GM23338 (cell line): Measurements from ENCODE around the gene KIRREL3. TPM values are rescaled to one million over a fixed set of nuclear protein-coding genes. Genes with fewer than 3 reads are reported as not detected.

Source experiments
- ATAC-seq: fragments of 200-7000 bp; cut with Tn5 transposase; 3 replicates; pipeline ENCODE4 v1.9.1; 2020
- DNase-seq: peaks from one replicate; pipeline ENCODE4 v3.0.0-alpha.2; 2015; ENCODE audit warnings: low spot score
- H2AFZ ChIP-seq: fragments of 200-600 bp; sonication (generic); 2 replicates; pipeline ENCODE4 v1.8.0; 2016; ENCODE audit warnings: antibody characterized with exemption, mild to moderate bottlenecking, moderate library complexity
- H3F3A ChIP-seq: fragments of 200-600 bp; sonication (generic); replicated peaks from 2 replicates; pipeline ENCODE4 v1.8.0; 2017; ENCODE audit warnings: antibody characterized with exemption, mixed run types, low read depth
- H3K27ac ChIP-seq: fragments of 200-600 bp; sonication (generic); 2 replicates; pipeline ENCODE4 v1.6.1; 2016; ENCODE audit warnings: low read depth
- H3K27me3 ChIP-seq: fragments of 200-600 bp; sonication (generic); 2 replicates; pipeline ENCODE4 v1.8.0; 2016; ENCODE audit warnings: mild to moderate bottlenecking, mixed run types, moderate library complexity; ENCODE audit not compliant: insufficient read depth
- H3K36me3 ChIP-seq: fragments of 200-600 bp; sonication (generic); 2 replicates; pipeline ENCODE4 v1.8.0; 2016; ENCODE audit warnings: mild to moderate bottlenecking; ENCODE audit not compliant: insufficient read depth
- H3K4me1 ChIP-seq: fragments of 200-600 bp; sonication (generic); 2 replicates; pipeline ENCODE4 v1.8.0; 2016; ENCODE audit warnings: mild to moderate bottlenecking, moderate library complexity; ENCODE audit not compliant: insufficient read depth
- H3K4me2 ChIP-seq: fragments of 200-600 bp; sonication (generic); 2 replicates; pipeline ENCODE4 v1.7.1; 2017; ENCODE audit warnings: mixed run types
- H3K4me3 ChIP-seq: fragments of 200-600 bp; sonication (generic); 2 replicates; pipeline ENCODE4 v1.6.1; 2016; ENCODE audit warnings: mixed run types
- H3K79me2 ChIP-seq: fragments of 200-600 bp; sonication (generic); replicated peaks from 2 replicates; pipeline ENCODE4 v1.8.0; 2017; ENCODE audit warnings: mild to moderate bottlenecking; ENCODE audit not compliant: insufficient read depth
- H3K9me2 ChIP-seq: fragments of 200-600 bp; sonication (generic); 2 replicates; pipeline ENCODE4 v1.8.0; 2017; ENCODE audit not compliant: insufficient read depth
- H4K20me1 ChIP-seq: fragments of 200-600 bp; sonication (generic); replicated peaks from 2 replicates; pipeline ENCODE4 v1.8.0; 2017; ENCODE audit warnings: mild to moderate bottlenecking; ENCODE audit not compliant: insufficient read depth
- H3K27ac Mint-ChIP-seq: 2 replicates; pipeline ENCODE4 v1.8.0; 2020; ENCODE audit warnings: inconsistent platforms, mild to moderate bottlenecking, moderate library complexity, mixed read lengths
- H3K27me3 Mint-ChIP-seq: 3 replicates; pipeline ENCODE4 v1.8.0; 2022; ENCODE audit warnings: low read depth, mild to moderate bottlenecking, moderate library complexity, mixed read lengths, inconsistent platforms; ENCODE audit not compliant: insufficient read depth, poor library complexity
- H3K36me3 Mint-ChIP-seq: 3 replicates; pipeline ENCODE4 v1.8.0; 2021; ENCODE audit warnings: low read depth, mild to moderate bottlenecking, inconsistent platforms, moderate library complexity, mixed read lengths
- H3K4me1 Mint-ChIP-seq: 3 replicates; pipeline ENCODE4 v1.8.0; 2020; ENCODE audit warnings: mild to moderate bottlenecking, inconsistent platforms, mixed read lengths
- H3K4me3 Mint-ChIP-seq: 3 replicates; pipeline ENCODE4 v1.8.0; 2021; ENCODE audit warnings: moderate library complexity, mild to moderate bottlenecking, inconsistent platforms, mixed read lengths
- H3K9me3 Mint-ChIP-seq: 3 replicates; pipeline ENCODE4 v1.8.0; 2020; ENCODE audit warnings: moderate library complexity, mild to moderate bottlenecking, inconsistent platforms, mixed read lengths
- CREB1 ChIP-seq: fragments of 250-450 bp; sonication (Bioruptor Pico); IDR thresholded peaks from 2 replicates; pipeline ENCODE4 v1.5.0; 2020; ENCODE audit warnings: low read depth, mild to moderate bottlenecking, moderate library complexity
- CTCF ChIP-seq, 2 experiments: fragments of 200-600 bp in 1 of 2; sonication (generic) in 1 of 2; conservative IDR thresholded peaks; 2 replicates each; pipeline versions ENCODE4 v1.5.1 to v1.6.1; 2016 to 2017; ENCODE audit warnings: antibody characterized with exemption in 2 of 2, low read depth in 2 of 2, mild to moderate bottlenecking in 2 of 2, moderate library complexity in 1 of 2
- ETS1 ChIP-seq: IDR thresholded peaks from 2 replicates; pipeline ENCODE4 v1.6.1; 2016; ENCODE audit warnings: antibody characterized with exemption
- EZH2 ChIP-seq: fragments of 200-600 bp; sonication (generic); IDR thresholded peaks from one replicate; pipeline ENCODE4 v1.8.0; 2017; ENCODE audit warnings: antibody characterized with exemption, mild to moderate bottlenecking, low read depth; ENCODE audit not compliant: unreplicated experiment
- EZH2phosphoT487 ChIP-seq: fragments of 200-600 bp; sonication (generic); IDR thresholded peaks from one replicate; pipeline ENCODE4 v1.8.1; 2018; ENCODE audit warnings: antibody characterized with exemption; ENCODE audit not compliant: unreplicated experiment
- JUNB ChIP-seq: IDR thresholded peaks from one replicate; pipeline ENCODE4 v1.6.1; 2016; ENCODE audit warnings: antibody characterized with exemption; ENCODE audit not compliant: unreplicated experiment
- NANOG ChIP-seq: IDR thresholded peaks from 2 replicates; pipeline ENCODE4 v1.6.1; 2016; ENCODE audit warnings: antibody characterized with exemption, borderline replicate concordance
- POLR2AphosphoS5 ChIP-seq: IDR thresholded peaks from 2 replicates; pipeline ENCODE4 v1.6.1; 2016; ENCODE audit warnings: antibody characterized with exemption, low read depth
- REST ChIP-seq: IDR thresholded peaks from one replicate; pipeline ENCODE4 v1.6.1; 2018; ENCODE audit warnings: antibody characterized with exemption; ENCODE audit not compliant: unreplicated experiment
- STAT1 ChIP-seq: IDR thresholded peaks from one replicate; pipeline ENCODE4 v1.6.1; 2016; ENCODE audit warnings: antibody characterized with exemption; ENCODE audit not compliant: unreplicated experiment
- ZNF114 ChIP-seq: fragments of 250-450 bp; sonication (Bioruptor Pico); IDR thresholded peaks from 2 replicates; pipeline ENCODE4 v1.5.0; 2020; ENCODE audit warnings: mild to moderate bottlenecking, moderate library complexity
- ZNF331 ChIP-seq: fragments of 250-450 bp; sonication (Bioruptor Pico); IDR thresholded peaks from 2 replicates; pipeline ENCODE4 v1.5.0; 2020; ENCODE audit warnings: low read depth, mild to moderate bottlenecking, moderate library complexity
- polyA plus RNA-seq: library from polyadenylated mRNA; unstranded; fragments of >200 nt; fragmentation: Nextera tagmentation; extraction: Ambion mirVana; gene quantifications from 2 replicates; pipeline ENCODE4 v1.2.1, GENCODE V29; 2016
- total RNA-seq: library from RNA; depleted of rRNA; stranded (reverse); fragments of >200 nt; shearing (Covaris generic); gene quantifications from 2 replicates; pipeline ENCODE4 v1.2.3, GENCODE V29; 2014

KIRREL3 gene
- total and polyA plus RNA-seq, 2 experiments from 2014 or later = 0.13 to 1.5 TPM

GRCh38 chr11:126697936-126698335 is 302.6 kb downstream of the KIRREL3 start (continued):
- TF ChIP-seq ETS1 (no peak), STAT1 (no peak)

GRCh38 chr11:126696982-126697381 is 303.6 kb downstream of the KIRREL3 start:
- Histone ChIP-seq H3K4me1 (peaks cover 4% of the 10 kb centered on the region; the same call in 1 of the 2 replicates), H3K9me2 (no peaks in the 10 kb centered on the region), H3K27me3 (no peaks in the 10 kb centered on the region), H2AFZ (no peak overlapping the region), H3K4me3 (no peak overlapping the region), H3K36me3 (no peaks in the 10 kb centered on the region), H4K20me1 (no peaks in the 10 kb centered on the region), H3K27ac (no peak overlapping the region), H3F3A (no peaks in the 10 kb centered on the region), H3K79me2 (no peaks in the 10 kb centered on the region), H3K4me2 (no peak overlapping the region)
- ATAC-seq = no peak
- H3K27ac Mint-ChIP-seq = no peak overlapping the region
- no peak for TF ChIP-seq NANOG
- TF ChIP-seq EZH2phosphoT487 = no peak
- no peak for TF ChIP-seq CTCF (conservative IDR thresholded peaks at IDR 0.05; ENCODE audit: low read depth in 2 of 2)
- TF ChIP-seq ZNF114 (CRISPR knock-in tag) = no peak
- no peak for TF ChIP-seq STAT1
- no peak for TF ChIP-seq ZNF331 (CRISPR knock-in tag)
- no peak for TF ChIP-seq JUNB
- TF ChIP-seq EZH2 = no peak
- TF ChIP-seq CREB1 (CRISPR knock-in tag) = no peak
- no peak for TF ChIP-seq POLR2AphosphoS5
- no peak for TF ChIP-seq REST
- no peak for TF ChIP-seq ETS1
- DNase-seq = no peak
- no peak overlapping the region for H3K4me3 Mint-ChIP-seq
- H3K9me3 Mint-ChIP-seq = no peaks in the 10 kb centered on the region
- H3K4me1 Mint-ChIP-seq = peaks cover 36% of the 10 kb centered on the region
- H3K36me3 Mint-ChIP-seq = no peaks in the 10 kb centered on the region
- peaks cover 8% of the 10 kb centered on the region for H3K27me3 Mint-ChIP-seq
